ENCODE measurements around the gene TMA7. TPM values are rescaled to one million over a fixed set of nuclear protein-coding genes. Genes with fewer than 3 reads are reported as not detected.

Gene TMA7
- polyA plus RNA-seq (2011; rRNA removed) (53.8 and 162 TPM in 2 replicates), polyA minus RNA-seq (2011; rRNA and poly(A)+ RNA removed) (9.3 and 10.4 TPM in 2 replicates)

GRCh38 chr3:48439820-48440589 is at the start of gene TMA7, which contains the start of gene CCDC51:
Gene TMA7 (plus strand): TSS chr3:48440257. CDS start chr3:48440297, 40 bp downstream.
Gene CCDC51 (minus strand): TSS chr3:48440119. CDS start chr3:48435128, 4,991 bp downstream.
- peak within 1 kb of the TSS; percentile 68 for H3K4me3 ChIP-seq (ENCODE audit: low read depth, low read length)
- no peak for TF ChIP-seq CTCF (IDR thresholded peaks at IDR 0.05; ENCODE audit: insufficient read depth, low read depth, low read length)
- DNase-seq (ENCODE audit: low read depth) = peak; percentile 77
- no peaks in the 10 kb centered on the region for H3K27me3 ChIP-seq (ENCODE audit: control insufficient read depth, insufficient read depth, low read length)
- CTCF ChIA-PET = interaction anchor here (0.6 to 3.7 kb wide), 15 partner anchors 9 to 508 kb away, joined by 3 to 39 read pairs (median 4); no protein-coding TSS in a partner anchor
- POLR2A ChIA-PET = no interaction called here
- peaks cover 3% of the 10 kb centered on the region; the same call in 1 of the 2 replicates for H3K36me3 ChIP-seq (ENCODE audit: control insufficient read depth, insufficient read depth, low read length)

GRCh38 chr3:48394391-48394790 is 45.7 kb upstream of the TMA7 start:
- no peak for TF ChIP-seq CTCF (IDR thresholded peaks at IDR 0.05; ENCODE audit: insufficient read depth, low read depth, low read length)
- CTCF ChIA-PET = interaction anchor here (1.2 kb wide), 1 partner anchor 42 kb away, joined by 3 read pairs; no protein-coding TSS in a partner anchor
- no peak overlapping the region for H3K4me3 ChIP-seq (ENCODE audit: low read depth, low read length)
- DNase-seq (ENCODE audit: low read depth) = no peak
- POLR2A ChIA-PET = no interaction called here
- no peaks in the 10 kb centered on the region for H3K36me3 ChIP-seq (ENCODE audit: control insufficient read depth, insufficient read depth, low read length)
- H3K27me3 ChIP-seq (ENCODE audit: control insufficient read depth, insufficient read depth, low read length) = peaks cover 6% of the 10 kb centered on the region; the same call in 1 of the 2 replicates

- H3K4me3 ChIP-seq (ENCODE audit: low read depth, low read length) = no peak overlapping the region
- TF ChIP-seq CTCF (IDR thresholded peaks at IDR 0.05; ENCODE audit: insufficient read depth, low read depth, low read length) = no peak
- H3K36me3 ChIP-seq (ENCODE audit: control insufficient read depth, insufficient read depth, low read length) = no peaks in the 10 kb centered on the region
- CTCF ChIA-PET = interaction anchor here (2.2 kb wide), 1 partner anchor 40 kb away, joined by 7 read pairs; no protein-coding TSS in a partner anchor
- peaks cover 6% of the 10 kb centered on the region for H3K27me3 ChIP-seq (ENCODE audit: control insufficient read depth, insufficient read depth, low read length)
- DNase-seq (ENCODE audit: low read depth) = no peak
- POLR2A ChIA-PET = no interaction called here
These were observed 44.3 kb upstream of the TMA7 start for GRCh38 chr3:48395714-48396113.

- peaks cover 6% of the 10 kb centered on the region for H3K27me3 ChIP-seq (ENCODE audit: control insufficient read depth, insufficient read depth, low read length)
- TF ChIP-seq CTCF (IDR thresholded peaks at IDR 0.05; ENCODE audit: insufficient read depth, low read depth, low read length) = no peak
- no peak for DNase-seq (ENCODE audit: low read depth)
- CTCF ChIA-PET = interaction anchor here (0.6 to 7.8 kb wide), 2 partner anchors 37 to 134 kb away, joined by 4 to 252 read pairs; no protein-coding TSS in a partner anchor
- H3K4me3 ChIP-seq (ENCODE audit: low read depth, low read length) = no peak overlapping the region
- no peaks in the 10 kb centered on the region for H3K36me3 ChIP-seq (ENCODE audit: control insufficient read depth, insufficient read depth, low read length)
- POLR2A ChIA-PET = no interaction called here
These were observed 42.0 kb upstream of the TMA7 start for GRCh38 chr3:48397767-48398681.

Data from BJ (cell line).